ENCODE results near the gene KLRC1. TPM values are rescaled to one million over a fixed set of nuclear protein-coding genes. Genes with fewer than 3 reads are reported as not detected.

KLRC1 gene
- total and polyA plus RNA-seq, 2 of the 8 experiments (the other 6 are each of a cell fraction or from before 2014, with no cell fraction given): not detected

GRCh38 chr12:10409392-10409791 lies 43.8 kb downstream of the KLRC1 start, which contains the start of gene KLRC4 (continued):
- TF ChIP-seq CHD7 (IDR thresholded peaks at IDR 0.05; ENCODE audit: insufficient replicate concordance, low read length) (no peak), TAF1 (IDR thresholded peaks at IDR 0.05; ENCODE audit: low read depth, low read length) (no peak), TCF12 (IDR thresholded peaks at IDR 0.05; ENCODE audit: low read depth, low read length) (no peak), ZNF274 (IDR thresholded peaks at IDR 0.05; ENCODE audit: borderline replicate concordance, extremely low read depth, low read length) (no peak), SIX5 (IDR thresholded peaks at IDR 0.05; ENCODE audit: low read depth, low read length) (no peak), KDM4A (IDR thresholded peaks at IDR 0.05; ENCODE audit: low read depth, low read length, severe bottlenecking) (no peak), SP2 (IDR thresholded peaks at IDR 0.05; ENCODE audit: low read length) (no peak)
